GM12878 (cell line): Measurements from ENCODE around the gene TOP2A. TPM values are rescaled to one million over a fixed set of nuclear protein-coding genes. Genes with fewer than 3 reads are reported as not detected.

Experiments used
- ATAC-seq: fragments of 200-7000 bp; cut with Tn5 transposase; 3 replicates; pipeline ENCODE4 v1.9.1; 2020; ENCODE audit warnings: mild to moderate bottlenecking, moderate library complexity
- BruUV-seq: library from RNA; stranded (reverse); fragments of 400-500 nt; replicated peaks from 2 replicates; lab custom pipeline; 2021; lab: Mats Ljungman, UMichigan
- CTCF ChIA-PET: fragments of 300-600 bp; sonication (Branson Sonifier 250); formaldehyde crosslinking; extraction: SDS; loops from one replicate; lab custom pipeline; 2021; ENCODE audit warnings: inconsistent platforms; lab: Yijun Ruan, JAX
- POLR2A ChIA-PET: fragments of 350-600 bp; formaldehyde crosslinking; extraction: SDS; loops from one replicate; lab custom pipeline; 2021; ENCODE audit warnings: inconsistent platforms; lab: Charles Lee
- RAD21 ChIA-PET: fragments of 300-600 bp; sonication (Branson Sonifier 250); formaldehyde crosslinking; loops from one replicate; lab custom pipeline; 2023; ENCODE audit warnings: antibody characterized with exemption; ENCODE audit not compliant: unreplicated experiment; lab: Charles Lee
- SMC1A ChIA-PET: fragments of 300-600 bp; sonication (Branson Sonifier 250); formaldehyde crosslinking; loops from one replicate; lab custom pipeline; 2023; ENCODE audit not compliant: unreplicated experiment, uncharacterized antibody; lab: Charles Lee
- DNase-seq: peaks from one replicate; pipeline ENCODE4 v3.0.0-alpha.2; 2011; ENCODE audit warnings: low read depth, low spot score
- FAIRE-seq: peaks from 3 replicates; lab custom pipeline; 2011; peaks lifted over from hg19 to GRCh38; lab: Jason Lieb, UNC
- H2AFZ ChIP-seq: 2 replicates; pipeline ENCODE4 v1.6.0; 2011; ENCODE audit warnings: low read depth, low read length, control low read depth; ENCODE audit not compliant: control insufficient read depth
- H3K27ac ChIP-seq: 2 replicates; pipeline ENCODE4 v1.5.1; 2011; ENCODE audit warnings: control low read depth; ENCODE audit not compliant: control insufficient read depth, insufficient read depth
- H3K27me3 ChIP-seq, 2 experiments: replicated peaks in 1 of 2; 2 replicates each; pipeline versions ENCODE4 v1.6.0 to v1.6.1; 2011; ENCODE audit warnings: low read length in 1 of 2; ENCODE audit not compliant: control insufficient read depth in 2 of 2, insufficient read depth in 2 of 2
- H3K36me3 ChIP-seq, 2 experiments: 2 replicates each; pipeline ENCODE4 v1.5.1; 2011; ENCODE audit warnings: low read length in 1 of 2; ENCODE audit not compliant: control insufficient read depth in 2 of 2, insufficient read depth in 2 of 2
- H3K4me1 ChIP-seq: 2 replicates; pipeline ENCODE4 v1.6.1; 2011; ENCODE audit warnings: mild to moderate bottlenecking, low read length, moderate library complexity, mixed read lengths; ENCODE audit not compliant: control insufficient read depth, insufficient read depth
- H3K4me2 ChIP-seq: 2 replicates; pipeline ENCODE4 v1.6.0; 2011; ENCODE audit warnings: control low read depth; ENCODE audit not compliant: control insufficient read depth, insufficient read depth
- H3K4me3 ChIP-seq: fragments of 200-600 bp; sonication (generic); 2 replicates; pipeline ENCODE4 v1.5.1; 2016
- H3K79me2 ChIP-seq: 2 replicates; pipeline ENCODE4 v1.6.0; 2011; ENCODE audit warnings: low read length; ENCODE audit not compliant: control insufficient read depth, insufficient read depth
- H3K9ac ChIP-seq: 2 replicates; pipeline ENCODE4 v1.8.0; 2011; ENCODE audit warnings: low read length, control low read depth, mixed read lengths; ENCODE audit not compliant: control insufficient read depth, insufficient read depth
- H3K9me3 ChIP-seq: replicated peaks from 3 replicates; pipeline ENCODE4 v1.5.1; 2011; ENCODE audit warnings: mild to moderate bottlenecking, low read length; ENCODE audit not compliant: control insufficient read depth, insufficient read depth
- H4K20me1 ChIP-seq: 2 replicates; pipeline ENCODE4 v1.6.0; 2011; ENCODE audit not compliant: control insufficient read depth, insufficient read depth
- E2F8 ChIP-seq: fragments of 450-650 bp; IDR thresholded peaks from 2 replicates; pipeline ENCODE4 v1.6.1; 2018; ENCODE audit warnings: mild to moderate bottlenecking, low read depth, moderate library complexity; ENCODE audit not compliant: partially characterized antibody
- HDAC6 ChIP-seq: fragments of 200-600 bp; sonication (generic); IDR thresholded peaks from one replicate; pipeline ENCODE4 v1.8.0; 2017; ENCODE audit warnings: antibody characterized with exemption; ENCODE audit not compliant: unreplicated experiment
- IKZF1 ChIP-seq: fragments of 450-650 bp; conservative IDR thresholded peaks from 2 replicates; pipeline ENCODE4 v1.6.1; 2017; ENCODE audit warnings: antibody characterized with exemption, mild to moderate bottlenecking
- NRF1 ChIP-seq: conservative IDR thresholded peaks from 2 replicates; pipeline ENCODE4 v1.6.1; 2011; ENCODE audit warnings: mild to moderate bottlenecking, low read depth, low read length, improper control_type of control experiment
- POLR2A ChIP-seq: IDR thresholded peaks from 2 replicates; pipeline ENCODE4 v1.6.1; 2011; ENCODE audit warnings: low read depth, mild to moderate bottlenecking, low read length
- SP1 ChIP-seq: IDR thresholded peaks from one replicate; pipeline ENCODE4 v1.6.1; 2011; ENCODE audit warnings: low read depth, low read length
- TAF1 ChIP-seq: IDR thresholded peaks from 2 replicates; pipeline ENCODE4 v1.6.1; 2011; ENCODE audit warnings: mild to moderate bottlenecking, low read depth, low read length, borderline replicate concordance
- ZBTB11 ChIP-seq: fragments of 450-650 bp; formaldehyde crosslinking; IDR thresholded peaks from 2 replicates; pipeline ENCODE4 v1.5.0; 2022; ENCODE audit warnings: mild to moderate bottlenecking, missing genetic modification characterization
- WGBS: methylation state at CpG from one replicate; pipeline ENCODE4 v1.1.6; 2016; ENCODE audit warnings: low lambda C conversion rate; ENCODE audit not compliant: insufficient replicate concordance, insufficient coverage; ENCODE audit errors: missing lambda C conversion rate; 5-methylcytosine and 5-hydroxymethylcytosine counted together
- in situ Hi-C: fragments of 300-500 bp; cut with MboI; formaldehyde crosslinking; loops from 9 replicates; pipeline ENCODE4 v1.14.3; 2018; ENCODE audit warnings: mixed read lengths
- intact Hi-C: fragments of 100-400 bp; cut with micrococcal nuclease; formaldehyde crosslinking; loops from one replicate; pipeline ENCODE4 v1.14.2; 2022; ENCODE audit not compliant: unreplicated experiment
- polyA plus RNA-seq, 11 experiments: library from polyadenylated mRNA; depleted of rRNA in 4 of 11; unstranded in 6 of 11; stranded (reverse) in 5 of 11; fragments of >200 nt; fragmentation: Nextera tagmentation in 4 of 11; fragmentation: Illumina TruSeq in 1 of 11; extraction: Ambion mirVana in 4 of 11; extraction: Trizol in 1 of 11; gene quantifications; 1 replicate in 1 of 11; 2 replicates in 10 of 11; pipeline versions ENCODE4 v1.2.1 to v1.2.3, GENCODE V29; 2011 to 2016; ENCODE audit warnings: inconsistent platforms in 2 of 11, missing spikeins in 2 of 11, low read depth in 1 of 11
- total RNA-seq, 4 experiments: library from RNA; depleted of rRNA in 3 of 4; stranded (reverse); fragments of >200 nt in 3 of 4; fragmentation: Illumina TruSeq in 1 of 4; extraction: Trizol in 1 of 4; gene quantifications; 2 replicates each; pipeline versions ENCODE4 v1.2.1 to v1.2.3, GENCODE V29; 2013 to 2021
- TF ChIP-seq, protein P1 (sequence below): IDR thresholded peaks from 2 replicates; pipeline ENCODE4 v1.6.1; 2012; ENCODE audit warnings: low read length, inconsistent platforms
- TF ChIP-seq, protein P2 (sequence below): fragments of 450-650 bp; IDR thresholded peaks from 2 replicates; pipeline ENCODE4 v1.6.1; 2017; ENCODE audit warnings: mild to moderate bottlenecking

Gene TOP2A
- total and polyA plus RNA-seq, 10 of the 15 experiments (the other 5 are each of a cell fraction or from before 2014, with no cell fraction given): 117 to 275 (median 232) TPM

GRCh38 chr17:40452216-40452787 lies 34.6 kb upstream of the TOP2A start:
- no peak overlapping the region for H3K4me3 ChIP-seq
- in situ Hi-C loops: no loop called here
- H2AFZ ChIP-seq: no peak overlapping the region
- 35% methylated on average over 7 of the region's 7 CpGs for WGBS
- no TSS peak for BruUV-seq
- ATAC-seq (no peak), FAIRE-seq (no peak), DNase-seq (no peak)
- ChIA-PET RAD21 (interaction anchor here (1.4 to 16.1 kb wide), 2 partner anchors 35 to 81 kb away, joined by 3 to 175 read pairs; partner anchors contain the start of gene TOP2A), POLR2A (no interaction called here), CTCF (interaction anchor here (0.9 to 16.0 kb wide), 4 partner anchors 23 to 80 kb away, joined by 3 to 289 read pairs (median 5); no protein-coding TSS in a partner anchor), SMC1A (interaction anchor here (1.2 to 4.4 kb wide), 2 partner anchors 11 to 79 kb away, joined by 4 to 27 read pairs; no protein-coding TSS in a partner anchor)
- H3K9ac ChIP-seq: no peak overlapping the region
- H3K27ac ChIP-seq: no peak overlapping the region
- H3K9me3 ChIP-seq: no peaks in the 10 kb centered on the region
- no peak overlapping the region for H3K4me2 ChIP-seq
- H3K79me2 ChIP-seq: no peaks in the 10 kb centered on the region
- no peaks in the 10 kb centered on the region for H3K36me3 ChIP-seq
- H3K4me1 ChIP-seq: no peaks in the 10 kb centered on the region; the same call in 1 of the 2 replicates
- TF ChIP-seq HDAC6: no peak
- TF ChIP-seq ZBTB11 (CRISPR knock-in tag): no peak
- TF ChIP-seq, protein P1, sequence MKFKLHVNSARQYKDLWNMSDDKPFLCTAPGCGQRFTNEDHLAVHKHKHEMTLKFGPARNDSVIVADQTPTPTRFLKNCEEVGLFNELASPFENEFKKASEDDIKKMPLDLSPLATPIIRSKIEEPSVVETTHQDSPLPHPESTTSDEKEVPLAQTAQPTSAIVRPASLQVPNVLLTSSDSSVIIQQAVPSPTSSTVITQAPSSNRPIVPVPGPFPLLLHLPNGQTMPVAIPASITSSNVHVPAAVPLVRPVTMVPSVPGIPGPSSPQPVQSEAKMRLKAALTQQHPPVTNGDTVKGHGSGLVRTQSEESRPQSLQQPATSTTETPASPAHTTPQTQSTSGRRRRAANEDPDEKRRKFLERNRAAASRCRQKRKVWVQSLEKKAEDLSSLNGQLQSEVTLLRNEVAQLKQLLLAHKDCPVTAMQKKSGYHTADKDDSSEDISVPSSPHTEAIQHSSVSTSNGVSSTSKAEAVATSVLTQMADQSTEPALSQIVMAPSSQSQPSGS: no peak
- TF ChIP-seq SP1: no peak
- TF ChIP-seq NRF1: no peak
- TF ChIP-seq IKZF1: no peak; the same call in 1 of the 2 replicates
- TF ChIP-seq POLR2A: no peak
- TF ChIP-seq E2F8: no peak
- TF ChIP-seq, protein P2, sequence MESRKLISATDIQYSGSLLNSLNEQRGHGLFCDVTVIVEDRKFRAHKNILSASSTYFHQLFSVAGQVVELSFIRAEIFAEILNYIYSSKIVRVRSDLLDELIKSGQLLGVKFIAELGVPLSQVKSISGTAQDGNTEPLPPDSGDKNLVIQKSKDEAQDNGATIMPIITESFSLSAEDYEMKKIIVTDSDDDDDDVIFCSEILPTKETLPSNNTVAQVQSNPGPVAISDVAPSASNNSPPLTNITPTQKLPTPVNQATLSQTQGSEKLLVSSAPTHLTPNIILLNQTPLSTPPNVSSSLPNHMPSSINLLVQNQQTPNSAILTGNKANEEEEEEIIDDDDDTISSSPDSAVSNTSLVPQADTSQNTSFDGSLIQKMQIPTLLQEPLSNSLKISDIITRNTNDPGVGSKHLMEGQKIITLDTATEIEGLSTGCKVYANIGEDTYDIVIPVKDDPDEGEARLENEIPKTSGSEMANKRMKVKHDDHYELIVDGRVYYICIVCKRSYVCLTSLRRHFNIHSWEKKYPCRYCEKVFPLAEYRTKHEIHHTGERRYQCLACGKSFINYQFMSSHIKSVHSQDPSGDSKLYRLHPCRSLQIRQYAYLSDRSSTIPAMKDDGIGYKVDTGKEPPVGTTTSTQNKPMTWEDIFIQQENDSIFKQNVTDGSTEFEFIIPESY: no peak
- TF ChIP-seq TAF1: no peak
- no peaks in the 10 kb centered on the region for H4K20me1 ChIP-seq
- H3K27me3 ChIP-seq: 0 out of 4 replicates have a peak, but pooled peaks cover 0 to 7% of the 10 kb centered on the region in 2 experiments
- intact Hi-C loops: no loop called here
